ENCODE results near the gene SH3RF3. TPM values are rescaled to one million over a fixed set of nuclear protein-coding genes. Genes with fewer than 3 reads are reported as not detected.

Gene SH3RF3
- total RNA-seq, 1 experiment from 2014 or later = 4.9 TPM

DNA sequence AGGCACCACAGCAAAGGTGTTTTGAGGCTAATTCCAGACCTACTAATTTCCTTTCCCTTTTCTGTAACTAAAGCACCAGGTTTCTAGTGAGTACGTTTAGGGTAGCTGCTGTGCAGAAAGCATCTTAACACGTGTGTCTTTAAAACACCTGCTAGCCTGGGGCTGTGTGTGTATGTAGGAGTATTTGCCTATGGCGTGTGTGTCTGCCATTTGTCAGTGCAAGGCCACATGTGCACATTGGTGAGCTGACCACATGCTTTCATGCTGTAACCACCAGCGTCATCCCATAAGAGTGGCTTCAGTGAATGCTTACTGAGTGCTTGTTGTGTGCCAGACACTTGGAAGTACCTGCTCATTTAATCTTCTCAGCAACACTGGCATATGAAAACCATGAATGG is 243.2 kb downstream of the SH3RF3 start:
- ATAC-seq (no peak), DNase-seq (ENCODE audit: low read depth, low spot score) (no peak)
- H3K4me3 ChIP-seq (ENCODE audit: low read depth in 2 of 2, low read length in 2 of 2) = no peak overlapping the region
- ChIA-PET POLR2A (no interaction called here), CTCF (no interaction called here)
- H3K4me1 ChIP-seq (ENCODE audit: control insufficient read depth, insufficient read depth, low read length) = no peaks in the 10 kb centered on the region
- H3K36me3 ChIP-seq (ENCODE audit: control insufficient read depth, insufficient read depth, low read length) = no peaks in the 10 kb centered on the region
- H3K27ac ChIP-seq (ENCODE audit: low read length) = no peak overlapping the region
- in situ Hi-C loops (cut with HindIII; ENCODE audit: low pct_unique_long_range_greater_than_20kb, low sequenced_read_pairs) = no loop called here
- intact Hi-C loops (cut with micrococcal nuclease; ENCODE audit: unreplicated experiment) = no loop called here
- BruUV-seq (replicated peaks) = no TSS peak
- H3K27me3 ChIP-seq (ENCODE audit: control insufficient read depth, insufficient read depth, low read length) = no peaks in the 10 kb centered on the region
- TF ChIP-seq, protein P1, sequence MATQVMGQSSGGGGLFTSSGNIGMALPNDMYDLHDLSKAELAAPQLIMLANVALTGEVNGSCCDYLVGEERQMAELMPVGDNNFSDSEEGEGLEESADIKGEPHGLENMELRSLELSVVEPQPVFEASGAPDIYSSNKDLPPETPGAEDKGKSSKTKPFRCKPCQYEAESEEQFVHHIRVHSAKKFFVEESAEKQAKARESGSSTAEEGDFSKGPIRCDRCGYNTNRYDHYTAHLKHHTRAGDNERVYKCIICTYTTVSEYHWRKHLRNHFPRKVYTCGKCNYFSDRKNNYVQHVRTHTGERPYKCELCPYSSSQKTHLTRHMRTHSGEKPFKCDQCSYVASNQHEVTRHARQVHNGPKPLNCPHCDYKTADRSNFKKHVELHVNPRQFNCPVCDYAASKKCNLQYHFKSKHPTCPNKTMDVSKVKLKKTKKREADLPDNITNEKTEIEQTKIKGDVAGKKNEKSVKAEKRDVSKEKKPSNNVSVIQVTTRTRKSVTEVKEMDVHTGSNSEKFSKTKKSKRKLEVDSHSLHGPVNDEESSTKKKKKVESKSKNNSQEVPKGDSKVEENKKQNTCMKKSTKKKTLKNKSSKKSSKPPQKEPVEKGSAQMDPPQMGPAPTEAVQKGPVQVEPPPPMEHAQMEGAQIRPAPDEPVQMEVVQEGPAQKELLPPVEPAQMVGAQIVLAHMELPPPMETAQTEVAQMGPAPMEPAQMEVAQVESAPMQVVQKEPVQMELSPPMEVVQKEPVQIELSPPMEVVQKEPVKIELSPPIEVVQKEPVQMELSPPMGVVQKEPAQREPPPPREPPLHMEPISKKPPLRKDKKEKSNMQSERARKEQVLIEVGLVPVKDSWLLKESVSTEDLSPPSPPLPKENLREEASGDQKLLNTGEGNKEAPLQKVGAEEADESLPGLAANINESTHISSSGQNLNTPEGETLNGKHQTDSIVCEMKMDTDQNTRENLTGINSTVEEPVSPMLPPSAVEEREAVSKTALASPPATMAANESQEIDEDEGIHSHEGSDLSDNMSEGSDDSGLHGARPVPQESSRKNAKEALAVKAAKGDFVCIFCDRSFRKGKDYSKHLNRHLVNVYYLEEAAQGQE (IDR thresholded peaks at IDR 0.05; ENCODE audit: insufficient read depth in 1 of 2, low read depth in 2 of 2, low read length in 1 of 2) = no peak
- no peak for TF ChIP-seq TCF7L2 (IDR thresholded peaks at IDR 0.05; ENCODE audit: low read depth, low read length)
- H3K9me3 ChIP-seq (ENCODE audit: control insufficient read depth, insufficient read depth, low read depth, low read length) = no peaks in the 10 kb centered on the region

DNA sequence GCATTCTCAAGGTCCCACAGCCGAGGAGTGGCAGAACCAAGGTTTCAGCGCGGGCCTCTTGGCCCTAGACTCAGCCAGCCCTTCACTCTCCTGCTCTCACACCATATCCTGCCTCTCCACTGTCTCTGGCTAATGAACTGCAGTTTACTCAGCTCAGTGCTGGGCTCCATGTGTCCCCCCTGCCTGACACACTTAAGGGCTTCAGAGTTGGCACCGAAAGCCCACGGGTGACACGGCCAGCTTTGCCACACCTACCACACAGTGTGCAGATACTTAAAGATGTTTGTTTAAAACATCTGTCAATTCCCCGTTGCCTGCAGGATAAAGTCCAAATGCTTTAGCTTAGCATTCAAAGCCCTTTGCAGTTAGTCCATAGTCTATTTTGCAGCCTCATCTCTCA is 243.6 kb downstream of the SH3RF3 start:
- no peaks in the 10 kb centered on the region for H3K4me1 ChIP-seq (ENCODE audit: control insufficient read depth, insufficient read depth, low read length)
- in situ Hi-C loops (cut with HindIII; ENCODE audit: low pct_unique_long_range_greater_than_20kb, low sequenced_read_pairs) = no loop called here

DNA sequence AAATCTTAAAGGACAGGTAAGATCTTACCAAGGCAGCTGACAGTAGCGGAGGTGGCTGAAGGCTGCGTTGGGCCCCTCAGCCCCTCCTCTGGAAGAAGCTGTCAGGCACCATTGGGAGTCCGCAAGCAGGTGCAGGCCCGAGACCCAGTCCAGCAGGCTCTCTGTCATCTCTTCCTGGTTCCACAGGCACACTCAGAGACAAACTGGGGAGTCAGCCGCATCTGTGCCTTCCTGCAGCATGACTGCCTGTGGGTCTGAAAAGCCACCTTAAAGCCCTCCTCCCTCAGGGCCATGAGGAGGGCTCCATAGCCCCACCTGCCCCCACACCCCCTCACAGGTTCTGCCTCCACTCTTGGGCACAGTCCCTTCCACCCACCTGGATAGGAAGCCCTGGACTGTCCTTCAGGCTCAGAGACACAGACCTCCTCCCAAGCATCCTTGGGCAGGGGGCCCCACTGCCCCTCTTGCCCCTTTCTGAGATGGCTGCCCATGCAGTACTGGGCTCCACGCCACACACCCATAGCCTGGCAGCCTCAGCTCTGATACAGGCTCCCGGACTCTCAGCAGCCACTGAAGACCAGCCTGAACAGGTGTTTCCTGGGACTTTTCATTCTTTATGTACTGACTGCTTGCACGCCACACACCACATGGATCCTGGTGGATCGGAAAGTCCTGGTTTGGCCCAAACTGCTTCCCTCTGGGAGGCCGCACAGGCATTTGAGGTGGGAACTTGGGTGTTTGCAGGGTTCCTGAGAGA is 245.0 kb downstream of the SH3RF3 start:
- TF ChIP-seq SIN3A (IDR thresholded peaks at IDR 0.05; ENCODE audit: borderline replicate concordance, insufficient read depth, low read depth, low read length) (no peak), POLR2AphosphoS5 (IDR thresholded peaks at IDR 0.05; ENCODE audit: low read depth, low read length) (no peak), TCF7L2 (IDR thresholded peaks at IDR 0.05; ENCODE audit: low read depth, low read length) (no peak)
- TF ChIP-seq, protein P1 (IDR thresholded peaks at IDR 0.05; ENCODE audit: insufficient read depth in 1 of 2, low read depth in 2 of 2, low read length in 1 of 2) = no peak
- TF ChIP-seq, protein P2, sequence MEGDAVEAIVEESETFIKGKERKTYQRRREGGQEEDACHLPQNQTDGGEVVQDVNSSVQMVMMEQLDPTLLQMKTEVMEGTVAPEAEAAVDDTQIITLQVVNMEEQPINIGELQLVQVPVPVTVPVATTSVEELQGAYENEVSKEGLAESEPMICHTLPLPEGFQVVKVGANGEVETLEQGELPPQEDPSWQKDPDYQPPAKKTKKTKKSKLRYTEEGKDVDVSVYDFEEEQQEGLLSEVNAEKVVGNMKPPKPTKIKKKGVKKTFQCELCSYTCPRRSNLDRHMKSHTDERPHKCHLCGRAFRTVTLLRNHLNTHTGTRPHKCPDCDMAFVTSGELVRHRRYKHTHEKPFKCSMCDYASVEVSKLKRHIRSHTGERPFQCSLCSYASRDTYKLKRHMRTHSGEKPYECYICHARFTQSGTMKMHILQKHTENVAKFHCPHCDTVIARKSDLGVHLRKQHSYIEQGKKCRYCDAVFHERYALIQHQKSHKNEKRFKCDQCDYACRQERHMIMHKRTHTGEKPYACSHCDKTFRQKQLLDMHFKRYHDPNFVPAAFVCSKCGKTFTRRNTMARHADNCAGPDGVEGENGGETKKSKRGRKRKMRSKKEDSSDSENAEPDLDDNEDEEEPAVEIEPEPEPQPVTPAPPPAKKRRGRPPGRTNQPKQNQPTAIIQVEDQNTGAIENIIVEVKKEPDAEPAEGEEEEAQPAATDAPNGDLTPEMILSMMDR (IDR thresholded peaks at IDR 0.05) = no peak
- DNase-seq (ENCODE audit: low read depth, low spot score) = no peak
- no peaks in the 10 kb centered on the region for H3K9me3 ChIP-seq (ENCODE audit: control insufficient read depth, insufficient read depth, low read depth, low read length)
- no peak overlapping the region for H3K27ac ChIP-seq (ENCODE audit: low read length)
- ChIA-PET POLR2A (no interaction called here), CTCF (no interaction called here)
- BruUV-seq (replicated peaks) = no TSS peak
- ATAC-seq = no peak
- no peak overlapping the region for H3K4me3 ChIP-seq (ENCODE audit: low read depth in 2 of 2, low read length in 2 of 2)
- H3K4me1 ChIP-seq (ENCODE audit: control insufficient read depth, insufficient read depth, low read length) = no peaks in the 10 kb centered on the region
- H3K36me3 ChIP-seq (ENCODE audit: control insufficient read depth, insufficient read depth, low read length) = no peaks in the 10 kb centered on the region
- in situ Hi-C loops (cut with HindIII; ENCODE audit: low pct_unique_long_range_greater_than_20kb, low sequenced_read_pairs) = no loop called here
- intact Hi-C loops (cut with micrococcal nuclease; ENCODE audit: unreplicated experiment) = no loop called here
- no peaks in the 10 kb centered on the region for H3K27me3 ChIP-seq (ENCODE audit: control insufficient read depth, insufficient read depth, low read length)

More for the DNA sequence above, 243.6 kb downstream of the SH3RF3 start:
- ChIA-PET CTCF (no interaction called here), POLR2A (no interaction called here)
- intact Hi-C loops (cut with micrococcal nuclease; ENCODE audit: unreplicated experiment) = no loop called here
- H3K27ac ChIP-seq (ENCODE audit: low read length) = no peak overlapping the region
- ATAC-seq (no peak), DNase-seq (ENCODE audit: low read depth, low spot score) (no peak)
- no peaks in the 10 kb centered on the region for H3K27me3 ChIP-seq (ENCODE audit: control insufficient read depth, insufficient read depth, low read length)
- no peak for TF ChIP-seq POLR2AphosphoS5 (IDR thresholded peaks at IDR 0.05; ENCODE audit: low read depth, low read length)
- no peaks in the 10 kb centered on the region for H3K36me3 ChIP-seq (ENCODE audit: control insufficient read depth, insufficient read depth, low read length)
- BruUV-seq (replicated peaks) = no TSS peak
- H3K4me3 ChIP-seq (ENCODE audit: low read depth in 2 of 2, low read length in 2 of 2) = no peak overlapping the region
- no peaks in the 10 kb centered on the region for H3K9me3 ChIP-seq (ENCODE audit: control insufficient read depth, insufficient read depth, low read depth, low read length)

All from Panc1 (cell line).